CD4-positive, alpha-beta T cell treated with Interleukin-4 for 1 hour (primary cell): ENCODE measurements around the gene LRRC70.
"Not testable (repeated sequence)": the region's sequence is repeated elsewhere in the genome, so short reads cannot be mapped to it uniquely, and the experiment has no call there.

Experiments used
- DNase-seq, 2 donors: peaks; one replicate each; pipeline ENCODE4 v3.0.0-alpha.2; 2020 to 2022

Gene LRRC70

GRCh38 chr5:62608529-62609511 lies 30.2 kb downstream of the LRRC70 start:
- DNase-seq = no peak

- no peak for DNase-seq
Observed at GRCh38 chr5:62614355-62614754, 35.7 kb downstream of the LRRC70 start.

GRCh38 chr5:62616615-62617277 lies 38.1 kb downstream of the LRRC70 start:
- DNase-seq = no peak

- DNase-seq = no peak
Observed at GRCh38 chr5:62617943-62618342, 39.3 kb downstream of the LRRC70 start.

DNA sequence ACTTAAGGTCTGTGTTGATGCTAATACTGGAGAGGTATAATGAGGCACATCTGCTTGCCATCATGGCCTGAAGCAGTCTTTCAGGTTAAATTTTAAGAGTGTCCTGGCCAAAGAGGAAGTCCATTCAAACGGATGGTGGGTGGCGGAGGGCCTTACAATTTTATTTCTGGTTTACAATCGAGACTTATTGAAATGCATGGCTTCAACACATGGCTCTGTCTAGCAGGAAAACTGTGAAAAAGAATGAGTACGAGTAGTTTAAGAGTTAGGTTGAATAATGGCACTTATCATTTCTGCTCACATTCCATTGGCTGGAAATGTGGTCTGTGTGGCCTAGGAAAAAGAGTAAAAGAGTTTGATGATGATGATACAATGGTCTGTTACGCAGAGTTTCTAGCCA lies 42.1 kb downstream of the LRRC70 start:
- DNase-seq = no peak

DNA sequence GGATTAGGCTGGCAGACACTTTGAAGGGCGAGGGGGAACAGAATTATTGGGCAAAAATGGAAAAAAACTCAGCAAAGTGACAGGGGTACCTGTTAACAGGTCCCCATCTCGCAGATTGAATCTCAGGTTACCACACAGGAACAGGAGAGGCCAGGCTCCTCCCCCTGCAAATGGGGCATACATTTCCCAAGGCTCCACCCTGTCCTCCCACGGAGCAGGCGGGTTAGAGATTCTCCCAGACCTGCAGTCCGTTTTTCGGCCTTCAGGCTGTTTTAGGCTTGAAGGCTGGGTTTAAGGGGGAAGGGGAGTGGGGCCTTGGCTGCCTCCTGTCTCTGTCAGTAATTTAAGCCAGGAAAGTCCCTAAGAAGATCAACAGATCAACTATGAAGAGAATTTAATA lies 42.7 kb downstream of the LRRC70 start:
- DNase-seq = no peak

GRCh38 chr5:62623271-62623670 lies 44.7 kb downstream of the LRRC70 start:
- DNase-seq = no peak

DNA sequence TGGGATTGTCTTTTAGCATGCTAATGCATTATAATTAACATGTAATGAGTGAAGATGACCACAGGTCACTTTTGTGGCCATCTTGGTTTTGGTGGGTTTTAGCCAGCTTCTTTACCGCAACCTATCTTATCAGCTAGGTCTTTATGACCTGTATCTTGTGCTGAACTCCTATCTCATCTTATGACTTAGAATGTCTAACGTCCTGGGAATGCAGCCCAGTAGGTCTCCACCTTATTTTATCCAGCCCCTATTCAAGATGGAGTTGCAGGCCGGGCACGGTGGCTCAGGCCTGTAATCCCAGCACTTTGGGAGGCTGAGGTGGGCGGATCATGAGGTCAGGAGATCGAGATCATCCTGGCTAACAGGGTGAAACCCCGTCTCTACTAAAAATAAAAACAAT lies 45.8 kb downstream of the LRRC70 start:
- DNase-seq = not testable (repeated sequence)

GRCh38 chr5:62626534-62626933 lies 47.9 kb downstream of the LRRC70 start:
- DNase-seq = no peak

- DNase-seq = no peak
Observed at GRCh38 chr5:62627121-62627520, 48.5 kb downstream of the LRRC70 start.

DNA sequence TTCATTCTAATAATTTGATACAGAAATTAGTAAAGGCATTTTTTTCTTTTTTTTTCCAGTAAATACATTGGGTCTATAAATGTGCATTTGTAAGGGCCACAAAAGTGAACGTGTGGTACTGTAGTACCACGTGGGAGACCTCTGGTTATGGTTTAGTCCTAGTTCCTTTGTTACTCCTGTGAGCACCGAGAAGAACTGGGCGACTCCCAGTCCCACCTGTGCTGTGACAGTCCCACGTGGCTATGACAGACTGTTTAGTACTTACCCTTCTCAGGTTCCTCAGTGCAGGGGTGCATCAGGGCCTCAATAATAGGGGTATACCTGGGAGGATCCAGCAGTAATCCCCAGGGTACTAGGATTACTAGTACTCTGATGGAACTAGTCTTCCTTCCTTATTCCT lies 49.3 kb downstream of the LRRC70 start:
- DNase-seq = no peak
